ENCODE results near the gene CDA.

DNA sequence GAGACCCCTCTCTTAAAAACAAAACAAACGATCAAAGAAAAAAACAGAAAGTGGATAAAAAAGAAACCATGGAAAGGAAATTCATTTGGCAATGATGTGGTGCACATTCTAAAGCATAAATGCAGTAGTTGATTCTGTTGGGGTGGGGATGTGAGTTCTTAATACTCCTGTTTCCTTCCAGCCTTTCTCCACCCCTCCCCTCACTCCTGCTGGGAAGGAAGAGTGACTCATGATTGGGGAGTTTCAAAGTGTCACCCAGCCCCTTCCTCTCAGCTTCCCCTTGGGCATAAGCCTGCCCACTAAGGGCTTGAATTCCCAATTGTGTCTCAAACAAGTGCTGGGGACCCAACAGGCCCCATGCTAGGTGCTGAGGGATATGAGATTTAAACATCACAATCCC lies 37.6 kb downstream of the CDA start:
- TF ChIP-seq, protein P1, sequence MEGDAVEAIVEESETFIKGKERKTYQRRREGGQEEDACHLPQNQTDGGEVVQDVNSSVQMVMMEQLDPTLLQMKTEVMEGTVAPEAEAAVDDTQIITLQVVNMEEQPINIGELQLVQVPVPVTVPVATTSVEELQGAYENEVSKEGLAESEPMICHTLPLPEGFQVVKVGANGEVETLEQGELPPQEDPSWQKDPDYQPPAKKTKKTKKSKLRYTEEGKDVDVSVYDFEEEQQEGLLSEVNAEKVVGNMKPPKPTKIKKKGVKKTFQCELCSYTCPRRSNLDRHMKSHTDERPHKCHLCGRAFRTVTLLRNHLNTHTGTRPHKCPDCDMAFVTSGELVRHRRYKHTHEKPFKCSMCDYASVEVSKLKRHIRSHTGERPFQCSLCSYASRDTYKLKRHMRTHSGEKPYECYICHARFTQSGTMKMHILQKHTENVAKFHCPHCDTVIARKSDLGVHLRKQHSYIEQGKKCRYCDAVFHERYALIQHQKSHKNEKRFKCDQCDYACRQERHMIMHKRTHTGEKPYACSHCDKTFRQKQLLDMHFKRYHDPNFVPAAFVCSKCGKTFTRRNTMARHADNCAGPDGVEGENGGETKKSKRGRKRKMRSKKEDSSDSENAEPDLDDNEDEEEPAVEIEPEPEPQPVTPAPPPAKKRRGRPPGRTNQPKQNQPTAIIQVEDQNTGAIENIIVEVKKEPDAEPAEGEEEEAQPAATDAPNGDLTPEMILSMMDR (IDR thresholded peaks at IDR 0.05) = no peak
- TF ChIP-seq POLR2AphosphoS5 (IDR thresholded peaks at IDR 0.05; ENCODE audit: insufficient read depth in 1 of 2, low read depth in 1 of 2) (no peak), POLR2A (IDR thresholded peaks at IDR 0.05) (no peak)
